GM18499 (cell line): ENCODE results near the gene MMP14.
"Not testable (repeated sequence)": the region's sequence is repeated elsewhere in the genome, so short reads cannot be mapped to it uniquely, and the experiment has no call there.

Source experiments
- ATAC-seq: cut with Tn5 transposase; IDR thresholded peaks from one replicate; pipeline ENCODE4 v1.9.1; 2021; ENCODE audit warnings: moderate number of reproducible peaks; ENCODE audit not compliant: insufficient read depth, unreplicated experiment

Gene MMP14

GRCh38 chr14:22813145-22813544, 23.2 kb upstream of the MMP14 start:
- no peak for ATAC-seq

GRCh38 chr14:22814373-22814772, 22.0 kb upstream of the MMP14 start:
- ATAC-seq: no peak

GRCh38 chr14:22814941-22815713, 21.3 kb upstream of the MMP14 start, which contains the start of gene SLC7A7:
Gene SLC7A7 (minus strand): TSS chr14:22815435. CDS start chr14:22813398, 2,037 bp downstream.
- no peak for ATAC-seq

- ATAC-seq: no peak
Observed at GRCh38 chr14:22819151-22819988, 17.0 kb upstream of the MMP14 start.

GRCh38 chr14:22820731-22821130, 15.7 kb upstream of the MMP14 start:
- ATAC-seq: no peak

- ATAC-seq: no peak
Observed at GRCh38 chr14:22821193-22822015, 15.0 kb upstream of the MMP14 start.

GRCh38 chr14:22822016-22822570, 14.3 kb upstream of the MMP14 start:
- no peak for ATAC-seq

- ATAC-seq: no peak
Observed at GRCh38 chr14:22822571-22823098, 13.8 kb upstream of the MMP14 start.

GRCh38 chr14:22824711-22825359, 11.6 kb upstream of the MMP14 start:
- no peak for ATAC-seq

- ATAC-seq: not testable (repeated sequence)
Observed at GRCh38 chr14:22829076-22829660, 7.2 kb upstream of the MMP14 start.

GRCh38 chr14:22829661-22830442, 6.5 kb upstream of the MMP14 start, which contains the start of gene MRPL52:
Gene MRPL52 (plus strand): TSS chr14:22829887. CDS start chr14:22829913, 26 bp downstream.
- ATAC-seq: peak; percentile 69

GRCh38 chr14:22830443-22831010, 5.9 kb upstream of the MMP14 start:
- no peak for ATAC-seq

GRCh38 chr14:22835505-22835904, 880 bp upstream of the MMP14 start:
- ATAC-seq: no peak

GRCh38 chr14:22837114-22837749, 847 bp downstream of the MMP14 start:
- no peak for ATAC-seq

- ATAC-seq: no peak
Observed at GRCh38 chr14:22837750-22838538, 1.6 kb downstream of the MMP14 start.

- no peak for ATAC-seq
Observed at GRCh38 chr14:22838631-22839041, 2.3 kb downstream of the MMP14 start.
